ENCODE results near the gene C4orf50. TPM values are rescaled to one million over a fixed set of nuclear protein-coding genes. Genes with fewer than 3 reads are reported as not detected.

The C4orf50 gene
- polyA plus RNA-seq, 1 donor from 2014 or later, result 1.6 TPM

- Histone ChIP-seq H3K36me3 (ENCODE audit: insufficient read depth, low read length) (no peaks in the 10 kb centered on the region), H4K20me1 (ENCODE audit: insufficient read depth) (no peaks in the 10 kb centered on the region), H3K9ac (ENCODE audit: low read length) (no peak overlapping the region), H3F3A (ENCODE audit: insufficient read depth, low read length, poor library complexity, severe bottlenecking) (no peaks in the 10 kb centered on the region), H3K27me3 (ENCODE audit: insufficient read depth, low read depth, low read length) (no peaks in the 10 kb centered on the region), H3K9me2 (ENCODE audit: insufficient read depth, low read length) (no peaks in the 10 kb centered on the region), H3K27ac (ENCODE audit: low read length) (no peak overlapping the region), H3K4me3 (ENCODE audit: low read length) (no peak overlapping the region), H2AFZ (ENCODE audit: low read depth, low read length) (no peak overlapping the region), H3K79me2 (replicated peaks; ENCODE audit: insufficient read depth, low read length) (no peaks in the 10 kb centered on the region), H3K4me2 (ENCODE audit: low read length) (no peak overlapping the region), H3K9me3 (ENCODE audit: low read length) (no peaks in the 10 kb centered on the region)
- TF ChIP-seq MXI1 (conservative IDR thresholded peaks at IDR 0.05; ENCODE audit: poor library complexity, severe bottlenecking) (no peak), REST (IDR thresholded peaks at IDR 0.05; ENCODE audit: borderline replicate concordance) (no peak), POLR2AphosphoS5 (IDR thresholded peaks at IDR 0.05) (no peak), CTCF (IDR thresholded peaks at IDR 0.05; ENCODE audit: poor library complexity, severe bottlenecking) (no peak), TAF1 (IDR thresholded peaks at IDR 0.05; ENCODE audit: low read depth) (no peak), RAD21 (conservative IDR thresholded peaks at IDR 0.05) (no peak), EZH2 (IDR thresholded peaks at IDR 0.05; ENCODE audit: borderline replicate concordance, insufficient read depth, low read length, poor library complexity, severe bottlenecking) (no peak), SMC3 (conservative IDR thresholded peaks at IDR 0.05; ENCODE audit: poor library complexity) (no peak), EP300 (conservative IDR thresholded peaks at IDR 0.05; ENCODE audit: poor library complexity, severe bottlenecking) (no peak)
Observed at GRCh38 chr4:5969336-5969735, 48.9 kb downstream of the C4orf50 start.

GRCh38 chr4:5968246-5968645, 50.0 kb downstream of the C4orf50 start:
- no peak for TF ChIP-seq CTCF (IDR thresholded peaks at IDR 0.05; ENCODE audit: poor library complexity, severe bottlenecking)
- TF ChIP-seq REST (IDR thresholded peaks at IDR 0.05; ENCODE audit: borderline replicate concordance), result no peak
- TF ChIP-seq MXI1 (conservative IDR thresholded peaks at IDR 0.05; ENCODE audit: poor library complexity, severe bottlenecking), result no peak
- TF ChIP-seq EP300 (conservative IDR thresholded peaks at IDR 0.05; ENCODE audit: poor library complexity, severe bottlenecking), result no peak
- no peak for TF ChIP-seq RAD21 (conservative IDR thresholded peaks at IDR 0.05)
- no peak for TF ChIP-seq EZH2 (IDR thresholded peaks at IDR 0.05; ENCODE audit: borderline replicate concordance, insufficient read depth, low read length, poor library complexity, severe bottlenecking)
- TF ChIP-seq TAF1 (IDR thresholded peaks at IDR 0.05; ENCODE audit: low read depth), result no peak
- TF ChIP-seq POLR2AphosphoS5 (IDR thresholded peaks at IDR 0.05), result no peak
- no peak for TF ChIP-seq SMC3 (conservative IDR thresholded peaks at IDR 0.05; ENCODE audit: poor library complexity)
- Histone ChIP-seq H3K9me3 (ENCODE audit: low read length) (no peaks in the 10 kb centered on the region), H2AFZ (ENCODE audit: low read depth, low read length) (no peak overlapping the region), H3K9me2 (ENCODE audit: insufficient read depth, low read length) (no peaks in the 10 kb centered on the region), H3K27ac (ENCODE audit: low read length) (no peak overlapping the region), H3K4me3 (ENCODE audit: low read length) (no peak overlapping the region), H3K36me3 (ENCODE audit: insufficient read depth, low read length) (no peaks in the 10 kb centered on the region), H4K20me1 (ENCODE audit: insufficient read depth) (no peaks in the 10 kb centered on the region), H3K27me3 (ENCODE audit: insufficient read depth, low read depth, low read length) (no peaks in the 10 kb centered on the region), H3F3A (ENCODE audit: insufficient read depth, low read length, poor library complexity, severe bottlenecking) (no peaks in the 10 kb centered on the region), H3K4me2 (ENCODE audit: low read length) (no peak overlapping the region), H3K9ac (ENCODE audit: low read length) (no peak overlapping the region), H3K79me2 (replicated peaks; ENCODE audit: insufficient read depth, low read length) (no peaks in the 10 kb centered on the region)
